ENCODE measurements around the gene RSPH9. TPM values are rescaled to one million over a fixed set of nuclear protein-coding genes. Genes with fewer than 3 reads are reported as not detected.

Gene RSPH9
- total and polyA plus RNA-seq, 4 donors = 0.13 to 0.75 (median 0.38) TPM

DNA sequence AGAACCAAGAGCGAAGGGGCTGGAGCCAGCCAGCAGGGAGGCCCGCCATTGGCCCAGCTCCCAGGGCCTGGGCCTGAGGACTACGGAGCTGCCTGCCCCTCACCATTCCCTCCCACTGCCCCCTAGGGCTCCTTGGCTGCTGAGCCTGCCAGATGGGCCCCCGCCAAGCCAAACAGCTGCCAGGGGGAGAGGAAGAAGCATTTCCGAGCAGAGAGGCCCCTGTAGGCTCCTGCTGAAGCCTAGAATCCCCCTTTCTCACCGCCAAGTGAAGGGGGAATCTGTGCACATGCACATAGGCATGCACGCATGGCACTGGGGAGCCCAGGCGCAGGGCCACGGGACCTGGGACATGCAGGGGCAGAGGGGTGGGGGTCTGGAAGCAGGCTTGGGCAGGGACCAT lies 71.3 kb downstream of the RSPH9 start:
- peak; percentile 79 to 80 for DNase-seq
- H3K27me3 ChIP-seq (ENCODE audit: control insufficient read depth in 1 of 2, insufficient read depth in 2 of 2, low read length in 1 of 2) = no peaks in the 10 kb centered on the region
- intact Hi-C loops (cut with DNase I) = no loop called here
- 17 to 27% methylated on average over 8 to 9 of the region's 9 CpGs for WGBS, 2 donors
- no peaks in the 10 kb centered on the region for H3K4me1 ChIP-seq (ENCODE audit: control insufficient read depth in 1 of 2, insufficient read depth in 2 of 2, low read length in 2 of 2)
- no peaks in the 10 kb centered on the region for H3K36me3 ChIP-seq (ENCODE audit: control insufficient read depth in 1 of 2, insufficient read depth in 2 of 2, low read length in 1 of 2)
- H3K27ac ChIP-seq (ENCODE audit: low read depth in 1 of 2, low read length in 2 of 2) = no peak overlapping the region
- no peak overlapping the region for H3K4me3 ChIP-seq (ENCODE audit: low read length in 2 of 2)
- H3K9me3 ChIP-seq (ENCODE audit: control insufficient read depth, low read length) = no peaks in the 10 kb centered on the region
- ATAC-seq (ENCODE audit: low FRiP score) = no peak

DNA sequence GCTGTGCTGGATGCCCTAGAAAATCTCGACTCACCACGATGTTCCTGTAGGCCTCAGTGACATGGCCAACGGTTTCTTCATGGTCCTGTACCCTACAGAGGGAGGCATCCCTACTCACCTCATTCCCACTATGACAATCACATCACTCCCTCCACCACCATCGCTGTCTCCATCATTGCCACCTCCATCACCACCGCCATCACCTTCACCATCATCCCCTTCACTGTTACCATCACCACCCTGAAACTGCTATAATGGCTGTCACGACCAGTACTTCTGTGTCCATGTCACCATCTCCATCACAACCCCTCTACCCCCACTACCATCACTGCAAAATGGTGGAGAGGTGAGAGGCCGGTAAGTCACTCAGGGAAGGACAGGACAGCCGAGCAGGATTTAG lies 72.6 kb downstream of the RSPH9 start:
- ATAC-seq (ENCODE audit: low FRiP score) = no peak
- H3K4me1 ChIP-seq (ENCODE audit: control insufficient read depth in 1 of 2, insufficient read depth in 2 of 2, low read length in 2 of 2) = no peaks in the 10 kb centered on the region
- DNase-seq = peak; percentile 10 to 26
- intact Hi-C loops (cut with DNase I) = no loop called here
- 97% methylated on average over 8 of the region's 8 CpGs for WGBS, 2 donors
- H3K27me3 ChIP-seq (ENCODE audit: control insufficient read depth in 1 of 2, insufficient read depth in 2 of 2, low read length in 1 of 2) = no peaks in the 10 kb centered on the region
- H3K27ac ChIP-seq (ENCODE audit: low read depth in 1 of 2, low read length in 2 of 2) = no peak overlapping the region
- no peaks in the 10 kb centered on the region for H3K36me3 ChIP-seq (ENCODE audit: control insufficient read depth in 1 of 2, insufficient read depth in 2 of 2, low read length in 1 of 2)
- H3K4me3 ChIP-seq (ENCODE audit: low read length in 2 of 2) = no peak overlapping the region
- no peaks in the 10 kb centered on the region for H3K9me3 ChIP-seq (ENCODE audit: control insufficient read depth, low read length)

DNA sequence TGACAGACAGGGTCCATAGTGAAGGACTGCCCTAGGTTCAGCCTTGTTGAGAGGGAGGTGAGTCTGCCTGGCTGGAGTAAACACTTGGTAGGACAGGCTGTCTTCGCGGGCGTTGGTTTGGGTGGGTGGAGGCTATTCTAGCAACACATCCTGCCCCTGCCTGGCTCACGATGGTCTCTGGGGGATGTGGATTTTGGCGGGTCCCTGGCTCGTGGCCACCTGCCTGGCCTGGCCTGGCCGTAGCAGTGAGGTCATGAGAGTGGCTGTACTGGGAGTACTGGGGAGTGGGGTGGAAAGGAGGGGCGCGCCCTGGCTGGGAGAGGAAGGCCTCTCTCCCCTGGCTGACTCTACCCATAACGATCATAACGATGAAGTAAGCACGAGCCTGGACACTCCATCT lies 73.0 kb downstream of the RSPH9 start:
- Histone ChIP-seq H3K36me3 (ENCODE audit: control insufficient read depth in 1 of 2, insufficient read depth in 2 of 2, low read length in 1 of 2) (no peaks in the 10 kb centered on the region), H3K4me3 (ENCODE audit: low read length in 2 of 2) (no peak overlapping the region), H3K9me3 (ENCODE audit: control insufficient read depth, low read length) (no peaks in the 10 kb centered on the region), H3K27ac (ENCODE audit: low read depth in 1 of 2, low read length in 2 of 2) (no peak overlapping the region), H3K27me3 (ENCODE audit: control insufficient read depth in 1 of 2, insufficient read depth in 2 of 2, low read length in 1 of 2) (no peaks in the 10 kb centered on the region), H3K4me1 (ENCODE audit: control insufficient read depth in 1 of 2, insufficient read depth in 2 of 2, low read length in 2 of 2) (no peaks in the 10 kb centered on the region)
- intact Hi-C loops (cut with DNase I) = no loop called here
- ATAC-seq (ENCODE audit: low FRiP score) (peak; percentile 68), DNase-seq (peak; percentile 57 to 81)
- 86 to 90% methylated on average over 9 to 12 of the region's 12 CpGs for WGBS, 2 donors

DNA sequence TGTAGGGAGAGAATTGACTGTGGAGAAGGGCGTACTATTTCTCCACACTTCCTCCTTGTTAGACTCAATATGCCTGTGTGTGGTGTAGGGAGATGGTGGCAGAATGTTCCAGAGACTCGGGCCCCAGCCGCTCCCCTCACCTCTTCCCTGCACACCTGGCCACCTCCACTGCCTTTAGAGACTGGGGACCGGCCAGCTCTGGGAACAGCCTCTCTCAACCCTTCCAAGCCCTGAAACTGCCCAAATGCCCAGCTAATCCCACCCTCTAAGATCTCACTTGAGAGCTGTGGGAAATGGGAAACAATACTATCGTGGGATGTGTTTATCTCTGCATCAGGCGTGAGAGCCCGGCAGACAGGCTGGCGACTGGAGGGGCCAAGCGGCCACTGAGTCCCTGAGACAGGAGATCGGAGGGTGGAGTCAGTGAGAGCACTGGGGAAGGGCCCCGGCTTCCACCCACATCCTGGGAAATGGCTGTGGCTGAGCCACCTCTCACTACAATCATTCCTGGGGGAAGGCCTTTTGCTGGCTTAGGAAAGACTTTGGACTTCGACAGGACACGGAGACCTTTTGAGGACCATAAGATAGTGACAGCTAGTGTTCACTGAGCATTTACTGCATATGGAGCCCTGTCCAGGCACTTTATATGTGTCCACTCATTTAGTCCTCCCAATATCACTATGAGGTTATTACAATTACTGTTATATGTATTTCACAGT lies 73.7 kb downstream of the RSPH9 start:
- ATAC-seq (ENCODE audit: low FRiP score) = no peak
- Histone ChIP-seq H3K9me3 (ENCODE audit: control insufficient read depth, low read length) (no peaks in the 10 kb centered on the region), H3K36me3 (ENCODE audit: control insufficient read depth in 1 of 2, insufficient read depth in 2 of 2, low read length in 1 of 2) (no peaks in the 10 kb centered on the region), H3K27me3 (ENCODE audit: control insufficient read depth in 1 of 2, insufficient read depth in 2 of 2, low read length in 1 of 2) (no peaks in the 10 kb centered on the region), H3K27ac (ENCODE audit: low read depth in 1 of 2, low read length in 2 of 2) (no peak overlapping the region), H3K4me3 (ENCODE audit: low read length in 2 of 2) (no peak overlapping the region), H3K4me1 (ENCODE audit: control insufficient read depth in 1 of 2, insufficient read depth in 2 of 2, low read length in 2 of 2) (no peaks in the 10 kb centered on the region)
- 94 to 96% methylated on average over 13 of the region's 13 CpGs for WGBS, 2 donors
- intact Hi-C loops (cut with DNase I) = no loop called here
- peak; percentile 39 to 48 for DNase-seq

DNA sequence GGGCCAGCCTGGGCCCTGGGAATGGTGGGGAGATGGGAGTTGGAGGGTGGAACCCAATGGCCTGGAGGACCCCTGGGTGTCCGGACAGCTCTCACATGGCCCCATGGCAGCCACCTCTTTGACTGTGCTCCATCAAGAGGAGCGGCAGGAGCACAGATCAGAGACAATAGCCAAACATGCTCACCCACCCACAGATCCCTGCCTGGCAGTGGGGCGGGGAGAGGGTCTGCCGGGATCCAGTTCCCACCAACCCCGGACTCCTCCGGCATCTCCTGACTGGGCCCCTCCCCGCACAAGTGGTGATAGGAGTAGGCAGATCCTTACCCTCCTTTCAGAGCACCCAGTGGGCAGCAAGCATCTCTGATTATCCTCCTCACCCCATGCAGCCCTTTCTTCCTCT lies 74.7 kb downstream of the RSPH9 start:
- 90 to 94% methylated on average over 7 of the region's 7 CpGs for WGBS, 2 donors
- no peak overlapping the region for H3K27ac ChIP-seq (ENCODE audit: low read depth in 1 of 2, low read length in 2 of 2)
- DNase-seq = peak; percentile 35 to 59

DNA sequence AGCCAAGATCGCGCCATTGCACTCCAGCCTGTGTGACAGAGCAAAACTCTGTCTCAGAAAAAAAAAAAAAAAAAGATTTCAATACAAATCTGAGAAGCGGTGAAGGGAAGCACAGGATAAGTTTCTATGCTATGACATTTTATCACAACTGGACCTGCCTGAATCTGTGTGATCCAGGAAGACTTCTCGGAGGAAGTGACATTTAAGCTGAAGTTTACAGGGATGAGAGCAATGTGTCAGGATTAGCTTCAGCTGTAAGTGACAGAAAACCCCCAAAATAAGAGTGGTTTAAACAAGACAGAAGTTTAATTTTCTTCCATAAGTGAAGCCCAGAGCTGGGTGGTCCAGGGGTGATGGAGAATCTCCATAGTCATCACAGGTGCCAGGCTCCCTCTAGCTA lies 76.2 kb downstream of the RSPH9 start:
- no peaks in the 10 kb centered on the region for H3K9me3 ChIP-seq (ENCODE audit: control insufficient read depth, low read length)
- H3K36me3 ChIP-seq (ENCODE audit: control insufficient read depth in 1 of 2, insufficient read depth in 2 of 2, low read length in 1 of 2) = no peaks in the 10 kb centered on the region
- no peaks in the 10 kb centered on the region for H3K4me1 ChIP-seq (ENCODE audit: control insufficient read depth in 1 of 2, insufficient read depth in 2 of 2, low read length in 2 of 2)
- no peak overlapping the region for H3K27ac ChIP-seq (ENCODE audit: low read depth in 1 of 2, low read length in 2 of 2)
- DNase-seq (no peak), ATAC-seq (ENCODE audit: low FRiP score) (no peak)
- 80 to 86% methylated on average over 4 of the region's 4 CpGs for WGBS, 2 donors
- H3K4me3 ChIP-seq (ENCODE audit: low read length in 2 of 2) = no peak overlapping the region
- intact Hi-C loops (cut with DNase I) = loop anchor here in 1 of 2 donors (5.0 kb wide), 1 partner anchor 54 kb away; no protein-coding TSS in a partner anchor
- no peaks in the 10 kb centered on the region for H3K27me3 ChIP-seq (ENCODE audit: control insufficient read depth in 1 of 2, insufficient read depth in 2 of 2, low read length in 1 of 2)

More for the DNA sequence above, 74.7 kb downstream of the RSPH9 start:
- H3K9me3 ChIP-seq (ENCODE audit: control insufficient read depth, low read length) = no peaks in the 10 kb centered on the region
- no peaks in the 10 kb centered on the region for H3K36me3 ChIP-seq (ENCODE audit: control insufficient read depth in 1 of 2, insufficient read depth in 2 of 2, low read length in 1 of 2)
- no peaks in the 10 kb centered on the region for H3K27me3 ChIP-seq (ENCODE audit: control insufficient read depth in 1 of 2, insufficient read depth in 2 of 2, low read length in 1 of 2)
- H3K4me3 ChIP-seq (ENCODE audit: low read length in 2 of 2) = no peak overlapping the region
- intact Hi-C loops (cut with DNase I) = no loop called here
- no peaks in the 10 kb centered on the region for H3K4me1 ChIP-seq (ENCODE audit: control insufficient read depth in 1 of 2, insufficient read depth in 2 of 2, low read length in 2 of 2)
- no peak for ATAC-seq (ENCODE audit: low FRiP score)

Other genes starting within 250 kb of the RSPH9 start
- gene ABCC10, start 217.5 kb upstream of the RSPH9 start, total RNA-seq = 10 to 100 TPM; 19.5 to 30.5 TPM
- gene ABCC10, start 217.5 kb upstream of the RSPH9 start, polyA plus RNA-seq = 10 to 100 TPM in 1 of 2 donors, 1 to 10 TPM in 1; 1.4 to 35.1 TPM
- not detected for gene DLK2, start 189.5 kb upstream of the RSPH9 start, total RNA-seq
- not detected for gene DLK2, start 189.5 kb upstream of the RSPH9 start, polyA plus RNA-seq
- gene TJAP1, start 167.5 kb upstream of the RSPH9 start, total RNA-seq = 10 to 100 TPM; 30.6 to 35.5 TPM
- 10 to 100 TPM in 1 of 2 donors, 1 to 10 TPM in 1; 6.3 to 38.7 TPM for gene TJAP1, start 167.5 kb upstream of the RSPH9 start, polyA plus RNA-seq
- under 1 TPM; 0.39 to 0.62 TPM for gene LRRC73, start 134.7 kb upstream of the RSPH9 start, total RNA-seq
- 1 to 10 TPM in 1 of 2 donors, under 1 TPM in 1; 0.50 to 1.6 TPM for gene LRRC73, start 134.7 kb upstream of the RSPH9 start, polyA plus RNA-seq
- 10 to 100 TPM; 64.5 to 78.5 TPM for gene YIPF3, start 128.1 kb upstream of the RSPH9 start, total RNA-seq
- gene YIPF3, start 128.1 kb upstream of the RSPH9 start, polyA plus RNA-seq = 100 to 1,000 TPM in 1 of 2 donors, 10 to 100 TPM in 1; 33.4 to 103 TPM
- gene POLR1C, start 127.9 kb upstream of the RSPH9 start, total RNA-seq = 10 to 100 TPM; 27.4 to 27.6 TPM
- gene POLR1C, start 127.9 kb upstream of the RSPH9 start, polyA plus RNA-seq = 10 to 100 TPM; 11.0 to 16.5 TPM
- 10 to 100 TPM; 19.7 to 30.6 TPM for gene XPO5, start 69.0 kb upstream of the RSPH9 start, total RNA-seq
- 10 to 100 TPM in 1 of 2 donors, 1 to 10 TPM in 1; 2.6 to 13.7 TPM for gene XPO5, start 69.0 kb upstream of the RSPH9 start, polyA plus RNA-seq
- 10 to 100 TPM in 1 of 2 donors, 1 to 10 TPM in 1; 8.3 to 15.2 TPM for gene POLH, start 68.9 kb upstream of the RSPH9 start, total RNA-seq
- gene POLH, start 68.9 kb upstream of the RSPH9 start, polyA plus RNA-seq = 1 to 10 TPM; 3.6 to 5.5 TPM
- 10 to 100 TPM; 60.3 to 62.6 TPM for gene GTPBP2, start 15.8 kb upstream of the RSPH9 start, total RNA-seq
- 10 to 100 TPM; 22.9 to 62.8 TPM for gene GTPBP2, start 15.8 kb upstream of the RSPH9 start, polyA plus RNA-seq
- 10 to 100 TPM; 13.6 TPM for gene MAD2L1BP, start 9.2 kb upstream of the RSPH9 start, total RNA-seq
- gene MAD2L1BP, start 9.2 kb upstream of the RSPH9 start, polyA plus RNA-seq = 10 to 100 TPM; 19.2 to 24.3 TPM
- gene MRPS18A, start 42.8 kb downstream of the RSPH9 start, total RNA-seq = 10 to 100 TPM; 26.1 to 26.5 TPM
- gene MRPS18A, start 42.8 kb downstream of the RSPH9 start, polyA plus RNA-seq = 10 to 100 TPM; 41.8 to 50.2 TPM
- 100 to 1,000 TPM; 107 to 247 TPM for gene VEGFA, start 125.2 kb downstream of the RSPH9 start, total RNA-seq
- 1 to 10 TPM; 7.6 to 8.0 TPM for gene VEGFA, start 125.2 kb downstream of the RSPH9 start, polyA plus RNA-seq